ENCODE data around the gene PHLDB1.
A peak's percentile ranks its signal among the peaks of the same experiment; 100 is the strongest.

The PHLDB1 gene

DNA sequence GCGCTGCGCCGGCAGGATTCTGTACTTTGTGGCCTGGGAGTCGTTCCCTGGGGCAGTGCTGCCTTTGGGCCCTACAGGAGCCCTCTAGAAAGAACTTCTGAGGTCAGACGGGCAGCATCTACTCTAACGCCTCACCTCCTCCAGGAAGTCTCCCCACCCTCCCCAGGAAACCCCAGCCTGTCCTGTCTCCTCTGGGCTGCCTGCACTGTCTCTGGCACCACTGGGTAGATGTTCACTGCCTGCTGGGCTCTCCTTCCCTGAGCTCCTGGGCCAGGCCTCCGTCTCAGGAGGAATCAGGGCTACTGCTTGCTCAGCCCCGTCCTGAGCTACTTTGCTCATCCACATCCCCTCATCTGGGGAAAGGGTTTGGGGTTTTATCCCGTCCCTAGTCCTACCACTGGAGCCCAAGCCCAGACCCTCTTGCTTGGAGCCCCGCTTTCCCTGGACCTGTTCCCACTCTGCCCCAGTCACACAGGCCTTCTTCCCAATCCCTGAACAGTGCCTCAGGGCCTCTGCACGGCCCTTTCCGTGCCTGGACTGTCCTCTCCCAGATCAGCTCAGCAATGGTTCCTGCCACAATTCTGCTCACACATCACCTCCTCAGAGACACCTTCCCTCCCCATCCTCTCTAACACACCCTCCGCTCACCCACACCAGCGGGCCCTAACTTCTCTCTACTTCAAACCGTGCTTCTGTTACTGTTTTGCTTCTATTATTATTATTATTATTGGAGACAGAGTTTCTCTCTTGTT, 83.3 kb downstream of the PHLDB1 start:
- DNase-seq, result no peak

DNA sequence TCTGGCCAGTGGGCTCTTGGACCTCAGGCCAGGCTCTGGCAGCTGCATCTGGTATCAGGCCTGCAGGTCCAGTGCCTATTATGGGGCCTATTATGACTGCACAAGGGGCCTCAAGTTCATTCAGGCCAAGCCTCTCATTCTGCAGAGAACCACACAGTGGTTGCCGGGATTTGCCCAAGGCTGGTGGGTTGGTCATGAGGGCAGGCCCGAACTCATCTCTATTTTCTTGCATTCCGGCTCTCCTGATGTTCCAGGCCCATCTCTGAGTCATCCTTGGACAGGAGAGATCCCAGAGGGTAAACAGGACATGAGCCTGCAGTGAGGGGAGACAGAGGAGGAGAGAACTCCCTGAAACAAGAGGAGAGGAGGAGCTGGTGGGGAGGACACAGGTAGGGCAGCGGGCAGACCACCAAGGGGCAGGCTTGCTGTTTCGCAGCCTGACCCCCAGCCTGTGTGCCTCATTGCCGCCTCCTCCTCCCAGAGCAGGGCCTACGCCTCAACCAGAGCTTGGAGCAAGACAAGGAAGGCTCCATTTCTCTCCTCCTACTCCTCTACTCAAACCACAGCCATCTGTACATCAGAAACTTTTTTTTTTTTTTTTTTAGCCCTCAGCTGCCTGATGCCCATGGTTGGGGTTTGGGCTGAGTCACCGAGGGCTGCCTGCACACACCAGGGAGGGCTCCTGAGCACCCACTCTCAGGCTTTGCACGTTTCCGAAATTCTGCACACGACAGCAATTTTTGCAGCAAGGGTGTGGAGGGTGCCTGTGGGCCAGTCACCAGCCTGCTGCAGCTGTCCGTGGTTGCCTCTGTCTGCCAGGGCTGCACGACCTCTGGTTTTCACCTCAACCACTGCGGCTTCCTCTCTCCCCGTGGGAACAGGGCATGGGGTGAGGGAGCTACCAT, 84.8 kb downstream of the PHLDB1 start:
- no peak for DNase-seq

DNA sequence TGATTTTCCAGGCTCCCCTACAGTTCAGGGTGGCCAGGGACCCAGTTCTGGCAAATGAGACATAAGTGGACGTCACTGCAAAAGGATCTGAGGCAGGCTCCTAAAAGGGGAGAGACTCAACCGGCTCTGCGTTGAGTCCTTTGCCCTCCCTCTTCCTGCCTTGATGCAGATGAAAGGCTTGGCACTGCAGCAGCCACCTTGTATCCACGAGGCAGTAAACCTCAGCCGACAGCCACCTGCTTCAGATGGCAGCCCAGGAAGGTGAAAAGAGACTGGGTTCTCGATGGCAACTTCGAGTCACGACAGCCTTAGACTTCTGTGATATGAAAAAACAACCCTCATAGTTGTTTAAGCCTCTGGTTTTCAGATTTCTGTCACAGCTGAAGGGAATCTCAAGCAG, 86.8 kb downstream of the PHLDB1 start:
- DNase-seq, result no peak

DNA sequence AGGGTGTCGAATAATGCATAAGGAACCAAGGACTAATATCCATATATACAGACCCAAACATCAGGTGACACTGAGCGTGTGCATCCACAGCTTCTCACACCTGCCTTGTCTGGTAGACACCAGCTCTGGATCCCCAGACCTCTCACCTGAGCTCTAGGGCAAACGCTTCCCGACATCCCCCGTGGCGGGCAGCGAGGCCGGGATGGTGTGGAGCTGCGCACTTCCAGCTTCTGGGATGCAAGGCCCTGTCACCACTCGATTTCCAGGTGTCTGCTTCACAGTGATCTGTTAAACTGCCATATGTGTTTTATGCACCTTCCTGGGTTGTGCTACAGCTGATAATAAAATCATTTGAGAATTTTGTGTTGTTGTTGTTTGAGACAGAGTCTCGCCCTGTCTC, 87.4 kb downstream of the PHLDB1 start:
- no peak for DNase-seq

DNA sequence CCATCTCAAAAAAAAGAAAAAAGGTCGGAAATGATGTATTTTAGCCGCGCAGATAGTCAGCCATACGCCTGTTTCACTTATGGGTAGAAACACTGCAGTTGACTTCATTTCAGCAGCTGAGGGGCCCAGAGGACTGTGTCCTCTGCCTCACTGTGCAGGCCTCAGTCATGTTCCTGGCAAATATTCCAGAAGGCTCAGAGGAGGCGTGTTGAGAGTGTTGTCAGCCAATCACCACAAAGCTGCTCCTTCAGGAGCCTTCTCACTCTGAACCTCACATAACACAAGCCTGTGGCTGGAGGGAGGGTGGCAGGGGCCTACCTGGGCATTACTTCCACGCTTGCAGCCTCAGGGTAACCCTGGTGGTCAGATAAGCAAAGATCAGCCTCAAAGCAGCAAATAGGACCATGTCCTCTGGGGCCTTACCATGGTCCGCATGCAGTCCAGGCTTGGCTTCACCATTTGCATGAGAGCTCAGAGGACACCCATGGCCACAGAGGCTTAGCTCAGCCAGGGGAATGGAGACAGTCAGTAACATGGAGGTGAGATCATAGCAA, 89.3 kb downstream of the PHLDB1 start:
- no peak for DNase-seq

DNA sequence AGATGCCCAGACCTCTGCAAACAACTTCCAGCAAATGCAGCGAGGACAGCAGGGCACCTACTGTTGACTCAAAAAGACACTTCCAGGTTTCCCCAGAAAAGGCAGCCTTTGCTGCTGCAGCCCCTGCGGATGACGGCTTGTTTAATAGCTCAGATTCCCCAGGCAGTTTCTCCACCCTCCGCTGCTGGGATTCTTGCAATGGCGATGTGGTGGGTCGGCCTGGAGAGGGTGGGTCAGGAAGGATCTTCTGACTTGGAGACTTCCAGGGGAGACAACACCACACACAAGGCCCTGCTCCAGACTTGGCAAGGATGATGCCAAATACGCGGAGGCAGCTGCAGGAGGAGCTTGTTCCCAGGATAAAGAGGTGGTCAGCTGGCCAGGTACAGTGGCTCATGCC, 89.9 kb downstream of the PHLDB1 start:
- DNase-seq, result no peak

DNA sequence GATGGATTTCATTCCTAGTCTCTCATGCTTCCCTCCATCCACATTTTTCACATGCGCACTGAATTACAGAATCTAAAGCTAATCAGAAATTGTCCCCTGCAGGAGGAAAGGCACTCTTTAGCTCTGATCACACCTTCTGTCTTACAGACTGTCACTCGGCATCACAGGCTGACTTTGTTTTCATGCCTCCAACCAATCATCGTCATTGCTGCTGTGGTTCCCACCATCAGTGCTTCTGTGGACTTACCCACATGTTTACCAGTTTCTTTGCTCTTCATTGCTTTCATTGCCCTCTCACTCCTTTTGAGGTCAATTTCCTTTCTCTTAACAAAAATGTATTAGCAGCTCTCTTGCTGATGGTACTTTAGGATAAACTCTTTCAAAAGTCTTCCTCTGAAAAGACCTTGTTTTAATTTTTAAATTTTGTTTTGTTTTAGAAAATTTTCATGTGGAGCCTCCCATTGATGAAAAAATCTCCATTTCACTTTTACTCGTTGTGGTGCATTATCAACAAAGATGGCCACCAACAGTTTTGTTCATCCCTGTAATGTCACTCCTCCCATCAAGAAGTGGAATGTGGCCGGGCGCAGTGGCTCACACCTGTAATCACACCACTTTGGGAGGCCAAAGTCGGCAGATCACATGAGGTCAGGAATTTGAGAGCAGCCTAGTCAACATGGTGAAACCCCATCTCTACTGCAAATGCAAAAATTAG, 92.2 kb downstream of the PHLDB1 start:
- DNase-seq, result no peak

DNA sequence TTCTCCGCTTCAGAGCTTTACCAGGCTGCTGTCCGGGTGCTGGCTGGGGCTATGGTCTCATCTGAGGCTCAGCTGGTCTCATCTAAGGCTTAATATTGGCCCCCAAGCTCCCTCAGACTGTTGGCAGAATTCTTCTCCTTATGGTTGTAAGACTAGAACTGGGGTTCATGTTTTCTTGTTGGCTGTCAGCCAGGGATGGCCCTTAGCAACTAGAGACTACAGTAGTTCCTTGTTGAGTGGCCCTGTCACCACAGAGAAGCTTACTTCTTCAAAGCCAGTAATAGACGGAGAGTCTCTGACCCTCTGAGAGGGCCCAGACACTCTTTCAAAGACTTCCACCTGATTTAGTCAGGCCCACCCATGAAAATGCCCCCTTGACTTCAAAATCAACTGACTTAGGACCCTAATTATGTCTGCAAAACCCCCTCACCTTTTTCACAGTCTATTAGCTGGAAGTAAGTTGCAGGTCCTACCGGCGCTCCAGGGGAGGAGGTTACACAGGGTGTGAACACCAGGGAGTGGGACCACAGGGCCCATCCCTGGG, 96.2 kb downstream of the PHLDB1 start:
- no peak for DNase-seq

DNA sequence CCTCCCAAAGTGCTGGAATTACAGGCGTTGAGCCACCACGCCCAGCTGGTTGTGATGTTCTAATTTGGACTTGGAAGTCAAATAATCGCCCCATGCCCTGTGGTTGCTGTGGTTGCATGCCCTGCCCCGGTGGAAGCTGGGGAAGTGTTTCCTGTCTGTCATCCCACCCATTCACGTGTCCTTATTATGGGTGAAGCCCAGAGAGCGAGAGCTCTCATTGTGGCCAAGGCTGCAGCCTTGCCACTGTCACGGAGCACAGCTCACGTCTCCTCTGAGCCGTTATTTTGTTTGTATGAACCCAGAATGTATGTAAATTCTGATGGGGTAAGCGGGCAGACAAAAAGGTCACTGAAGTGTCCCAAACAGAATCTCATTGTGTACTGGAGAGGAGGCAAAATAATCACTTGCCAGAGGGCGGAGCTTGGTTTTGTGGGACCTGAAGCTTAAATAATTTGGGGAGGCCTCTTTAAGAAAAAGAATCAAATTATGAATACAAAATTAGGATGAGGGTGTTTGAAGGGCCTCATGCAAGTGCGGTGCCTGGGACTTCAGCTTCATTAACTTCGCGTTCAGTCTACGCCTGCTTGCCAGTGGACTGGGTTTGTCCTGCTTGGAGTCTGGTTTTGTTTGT, 97.8 kb downstream of the PHLDB1 start:
- DNase-seq, result no peak

DNA sequence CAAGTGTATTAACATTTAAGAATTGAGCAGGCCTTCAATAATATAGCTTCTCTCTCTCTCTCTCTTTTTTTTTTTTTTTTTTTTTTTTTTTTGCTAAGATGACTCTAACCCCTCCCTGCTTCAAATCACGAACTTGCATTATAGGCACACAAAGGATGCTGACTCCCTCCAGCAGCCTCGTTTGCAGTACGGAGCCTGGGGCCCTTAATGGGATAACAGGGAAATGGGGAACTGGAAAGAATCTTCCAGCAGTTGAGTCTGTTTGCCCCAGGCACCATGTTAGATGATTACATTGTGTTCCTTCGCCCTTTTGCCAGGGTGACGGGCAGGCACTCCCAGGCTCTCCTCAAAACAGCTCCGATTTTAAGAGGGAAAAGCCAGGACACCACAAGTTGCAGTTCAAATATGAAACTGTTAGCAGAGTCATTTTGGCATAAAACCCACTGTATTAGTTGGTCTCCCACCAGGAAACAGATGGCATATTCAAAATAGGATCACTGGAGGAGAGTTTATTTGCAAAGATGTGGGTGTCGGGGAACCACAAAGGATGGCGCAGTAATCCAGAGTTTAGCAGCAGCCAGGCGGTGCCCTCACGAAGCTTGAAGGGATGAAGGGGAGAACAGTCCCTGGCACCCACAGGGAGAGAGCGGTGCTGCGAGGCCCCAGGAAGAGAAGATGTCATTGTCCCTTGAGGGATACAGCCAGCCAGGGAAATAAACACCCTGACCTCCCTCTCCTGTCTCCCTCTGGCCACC, 98.6 kb downstream of the PHLDB1 start:
- peak; percentile 10 for DNase-seq

DNA sequence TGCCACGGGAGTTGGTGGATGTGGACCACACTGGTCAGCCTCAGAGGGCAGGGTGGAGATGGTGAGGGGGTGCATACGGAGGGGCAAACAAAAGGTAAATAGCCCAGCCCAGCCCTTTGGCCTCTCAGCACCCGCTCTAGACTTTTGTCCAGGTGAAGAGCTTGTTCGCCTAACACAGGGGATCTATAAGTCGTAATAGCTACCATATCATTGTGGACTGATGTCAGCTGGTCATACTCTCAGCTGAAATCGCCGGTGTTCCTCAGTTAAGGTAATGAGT, 99.1 kb downstream of the PHLDB1 start:
- no peak for DNase-seq
